H9 (cell line): ENCODE data around the gene TAF9B. TPM values are rescaled to one million over a fixed set of nuclear protein-coding genes. Genes with fewer than 3 reads are reported as not detected.

Experiments used
- DNase-seq: peaks from one replicate; pipeline ENCODE4 v3.0.0-alpha.2; 2017
- H2AFZ ChIP-seq: one replicate; pipeline ENCODE4 v1.6.1; 2013; ENCODE audit warnings: mild to moderate bottlenecking, low read length, control low read depth, moderate library complexity
- H2AK5ac ChIP-seq: 2 replicates; pipeline ENCODE4 v1.6.1; 2013; ENCODE audit warnings: low read length, control low read depth, mixed read lengths; ENCODE audit not compliant: insufficient read length
- H2BK120ac ChIP-seq: one replicate; pipeline ENCODE4 v1.6.1; 2013; ENCODE audit warnings: low read depth, mild to moderate bottlenecking, low read length, control low read depth, inconsistent platforms; ENCODE audit not compliant: poor library complexity, severe bottlenecking
- H2BK12ac ChIP-seq: 2 replicates; pipeline ENCODE4 v1.6.1; 2013; ENCODE audit warnings: low read length, control low read depth, mixed read lengths, low read depth; ENCODE audit not compliant: insufficient read length
- H2BK15ac ChIP-seq: 2 replicates; pipeline ENCODE4 v1.6.1; 2013; ENCODE audit warnings: low read depth, low read length, control low read depth
- H2BK20ac ChIP-seq: one replicate; pipeline ENCODE4 v1.6.1; 2013; ENCODE audit warnings: low read depth, mild to moderate bottlenecking, low read length, control low read depth, inconsistent platforms; ENCODE audit not compliant: poor library complexity, severe bottlenecking
- H2BK5ac ChIP-seq: 2 replicates; pipeline ENCODE4 v1.6.1; 2013; ENCODE audit warnings: low read length, control low read depth, mixed read lengths; ENCODE audit not compliant: insufficient read length
- H3K14ac ChIP-seq: 2 replicates; pipeline ENCODE4 v1.6.1; 2013; ENCODE audit warnings: low read length, control low read depth; ENCODE audit not compliant: insufficient read depth
- H3K18ac ChIP-seq: 2 replicates; pipeline ENCODE4 v1.6.1; 2013; ENCODE audit warnings: low read depth, mild to moderate bottlenecking, mixed read lengths, low read length, control low read depth; ENCODE audit not compliant: insufficient read length
- H3K23ac ChIP-seq: 2 replicates; pipeline ENCODE4 v1.6.1; 2013; ENCODE audit warnings: low read length, control low read depth, mixed read lengths, low read depth; ENCODE audit not compliant: insufficient read length
- H3K23me2 ChIP-seq: 2 replicates; pipeline ENCODE4 v1.6.1; 2013; ENCODE audit warnings: low read depth, mild to moderate bottlenecking, mixed read lengths, low read length, control low read depth; ENCODE audit not compliant: insufficient read length, poor library complexity, severe bottlenecking
- H3K27ac ChIP-seq: 2 replicates; pipeline ENCODE4 v1.5.1; 2013; ENCODE audit warnings: low read length, control low read depth, mixed read lengths, low read depth; ENCODE audit not compliant: insufficient read length
- H3K27me3 ChIP-seq: 2 replicates; pipeline ENCODE4 v1.6.1; 2013; ENCODE audit warnings: low read length, control low read depth, inconsistent platforms; ENCODE audit not compliant: insufficient read depth
- H3K4ac ChIP-seq: 2 replicates; pipeline ENCODE4 v1.6.1; 2013; ENCODE audit warnings: low read depth, mild to moderate bottlenecking, control low read depth, inconsistent platforms, low read length, moderate library complexity
- H3K4me1 ChIP-seq: 2 replicates; pipeline ENCODE4 v1.6.1; 2013; ENCODE audit warnings: low read length, control low read depth, inconsistent platforms; ENCODE audit not compliant: insufficient read depth
- H3K4me2 ChIP-seq: 2 replicates; pipeline ENCODE4 v1.6.1; 2013; ENCODE audit warnings: low read length, control low read depth, mixed read lengths; ENCODE audit not compliant: insufficient read length, insufficient read depth
- H3K56ac ChIP-seq: 2 replicates; pipeline ENCODE4 v1.6.1; 2013; ENCODE audit warnings: low read depth, mild to moderate bottlenecking, mixed read lengths, low read length, control low read depth; ENCODE audit not compliant: insufficient read length
- H3K79me1 ChIP-seq: 2 replicates; pipeline ENCODE4 v1.6.1; 2013; ENCODE audit warnings: low read depth, mild to moderate bottlenecking, moderate library complexity, low read length, control low read depth, inconsistent platforms; ENCODE audit not compliant: insufficient read depth, poor library complexity, severe bottlenecking
- H3K79me2 ChIP-seq: 2 replicates; pipeline ENCODE4 v1.6.1; 2013; ENCODE audit warnings: low read length, control low read depth, inconsistent platforms; ENCODE audit not compliant: insufficient read depth
- H3K9ac ChIP-seq: 2 replicates; pipeline ENCODE4 v1.6.1; 2013; ENCODE audit warnings: low read length, control low read depth, mixed read lengths; ENCODE audit not compliant: insufficient read length; ENCODE audit errors: extremely low read depth
- H3K9me3 ChIP-seq: one replicate; pipeline ENCODE4 v1.6.1; 2013; ENCODE audit warnings: low read depth, low read length, inconsistent platforms; ENCODE audit not compliant: control insufficient read depth
- H3T11ph ChIP-seq: one replicate; pipeline ENCODE4 v1.6.1; 2013; ENCODE audit warnings: mild to moderate bottlenecking, low read length, control low read depth, inconsistent platforms
- H4K20me1 ChIP-seq: one replicate; pipeline ENCODE4 v1.6.1; 2013; ENCODE audit not compliant: control insufficient read depth, insufficient read length, insufficient read depth
- H4K5ac ChIP-seq: 2 replicates; pipeline ENCODE4 v1.6.1; 2013; ENCODE audit warnings: low read depth, mild to moderate bottlenecking, mixed read lengths, low read length, control low read depth; ENCODE audit not compliant: insufficient read length
- H4K8ac ChIP-seq: replicated peaks from 2 replicates; pipeline ENCODE4 v1.6.1; 2013; ENCODE audit warnings: low read length, control low read depth, mixed read lengths, low read depth; ENCODE audit not compliant: insufficient read length
- H4K91ac ChIP-seq: 2 replicates; pipeline ENCODE4 v1.6.1; 2013; ENCODE audit warnings: low read depth, mild to moderate bottlenecking, moderate library complexity, mixed read lengths, low read length, control low read depth; ENCODE audit not compliant: insufficient read length
- H3K27ac Mint-ChIP-seq, 3 experiments: 2 replicates in 2 of 3; 3 replicates in 1 of 3; pipeline ENCODE4 v1.8.0; 2020 to 2021; ENCODE audit warnings: mixed read lengths in 3 of 3, mild to moderate bottlenecking in 1 of 3, moderate library complexity in 1 of 3
- H3K27me3 Mint-ChIP-seq: 2 replicates; pipeline ENCODE4 v1.8.0; 2021; ENCODE audit warnings: low read depth, mild to moderate bottlenecking, moderate library complexity, mixed read lengths
- H3K36me3 Mint-ChIP-seq, 3 experiments: 2 replicates in 2 of 3; 3 replicates in 1 of 3; pipeline ENCODE4 v1.8.0; 2020 to 2021; ENCODE audit warnings: low read depth in 3 of 3, mixed read lengths in 3 of 3; ENCODE audit not compliant: insufficient read depth in 1 of 3
- H3K4me1 Mint-ChIP-seq, 2 experiments: 2 replicates each; pipeline ENCODE4 v1.8.0; 2020; ENCODE audit warnings: mixed read lengths in 2 of 2
- H3K4me3 Mint-ChIP-seq, 2 experiments: 2 replicates in 1 of 2; 3 replicates in 1 of 2; pipeline ENCODE4 v1.8.0; 2020 to 2021; ENCODE audit warnings: mild to moderate bottlenecking in 2 of 2, mixed read lengths in 2 of 2, moderate library complexity in 1 of 2
- H3K9me3 Mint-ChIP-seq, 2 experiments: 2 replicates in 1 of 2; 3 replicates in 1 of 2; pipeline ENCODE4 v1.8.0; 2020; ENCODE audit warnings: mild to moderate bottlenecking in 2 of 2, mixed read lengths in 2 of 2, moderate library complexity in 1 of 2
- CTCF ChIP-seq: fragments of 200-600 bp; sonication (generic); conservative IDR thresholded peaks from 3 replicates; pipeline ENCODE4 v1.8.0; 2021; ENCODE audit warnings: antibody characterized with exemption, mild to moderate bottlenecking
- WGBS: extraction: QIAGEN DNeasy Blood & Tissue Kit; methylation state at CpG from one replicate; pipeline ENCODE4 v1.1.7; 2013; ENCODE audit warnings: missing lambda C conversion rate, low lambda C conversion rate, mixed read lengths; ENCODE audit not compliant: insufficient read length; ENCODE audit errors: extremely low coverage; 5-methylcytosine and 5-hydroxymethylcytosine counted together
- total RNA-seq: library from RNA; stranded (reverse); gene quantifications from 2 replicates; pipeline ENCODE4 v1.2.1, GENCODE V29; 2021

The TAF9B gene
- total RNA-seq, 1 experiment from 2014 or later: 34.9 TPM

- no peak overlapping the region for H3K18ac ChIP-seq
- no peak for DNase-seq
- Mint-ChIP-seq H3K36me3 (peaks cover 8 to 17% (median 9%) of the 10 kb centered on the region in 3 experiments), H3K4me3 (peak overlapping the region; percentile 61 to 88; a peak in 4 of 5 replicates), H3K9me3 (peaks cover 52 to 60% of the 10 kb centered on the region in 2 experiments), H3K27me3 (peaks cover 2% of the 10 kb centered on the region; the same call in 1 of the 2 replicates), H3K4me1 (peaks cover 0 to 3% of the 10 kb centered on the region in 2 experiments; a peak in 1 of 4 replicates), H3K27ac (no peak overlapping the region; a peak in 1 of 7 replicates)
- H3T11ph ChIP-seq: no peak overlapping the region
- no peaks in the 10 kb centered on the region for H4K20me1 ChIP-seq
- no peak overlapping the region for H3K4ac ChIP-seq
- no peak overlapping the region for H3K56ac ChIP-seq
- no peak overlapping the region for H3K14ac ChIP-seq
- no peak overlapping the region for H2AK5ac ChIP-seq
- no peaks in the 10 kb centered on the region for H3K27me3 ChIP-seq
- no peak for TF ChIP-seq CTCF
- H2BK12ac ChIP-seq: no peak overlapping the region
- no peak overlapping the region for H2BK5ac ChIP-seq
- H2BK20ac ChIP-seq: no peak overlapping the region
- no peak overlapping the region for H4K5ac ChIP-seq
- no peaks in the 10 kb centered on the region for H3K79me2 ChIP-seq
- H3K4me1 ChIP-seq: no peaks in the 10 kb centered on the region
- no CpG with 5 or more reads among the region's 9 CpGs for WGBS
- no peak overlapping the region for H2BK15ac ChIP-seq
- no peaks in the 10 kb centered on the region for H3K79me1 ChIP-seq
- H3K4me2 ChIP-seq: no peak overlapping the region
- no peak overlapping the region for H3K27ac ChIP-seq
- H2BK120ac ChIP-seq: no peak overlapping the region
- H3K23ac ChIP-seq: no peak overlapping the region
- no peak overlapping the region for H2AFZ ChIP-seq
- no peak overlapping the region for H4K91ac ChIP-seq
- peaks cover 23% of the 10 kb centered on the region for H3K9me3 ChIP-seq
- peaks cover 2% of the 10 kb centered on the region for H3K23me2 ChIP-seq
- no peak overlapping the region for H3K9ac ChIP-seq
- H4K8ac ChIP-seq: no peak overlapping the region
Observed at GRCh38 chrX:78140206-78140605, 756 bp upstream of the TAF9B start.
